Measurements from ENCODE around the gene ERCC1. TPM values are rescaled to one million over a fixed set of nuclear protein-coding genes. Genes with fewer than 3 reads are reported as not detected.

ERCC1 gene
- total and polyA plus RNA-seq, 2 of the 13 experiments (the other 11 are each of a cell fraction or from before 2014, with no cell fraction given) = 40.0 to 66.4 TPM

DNA sequence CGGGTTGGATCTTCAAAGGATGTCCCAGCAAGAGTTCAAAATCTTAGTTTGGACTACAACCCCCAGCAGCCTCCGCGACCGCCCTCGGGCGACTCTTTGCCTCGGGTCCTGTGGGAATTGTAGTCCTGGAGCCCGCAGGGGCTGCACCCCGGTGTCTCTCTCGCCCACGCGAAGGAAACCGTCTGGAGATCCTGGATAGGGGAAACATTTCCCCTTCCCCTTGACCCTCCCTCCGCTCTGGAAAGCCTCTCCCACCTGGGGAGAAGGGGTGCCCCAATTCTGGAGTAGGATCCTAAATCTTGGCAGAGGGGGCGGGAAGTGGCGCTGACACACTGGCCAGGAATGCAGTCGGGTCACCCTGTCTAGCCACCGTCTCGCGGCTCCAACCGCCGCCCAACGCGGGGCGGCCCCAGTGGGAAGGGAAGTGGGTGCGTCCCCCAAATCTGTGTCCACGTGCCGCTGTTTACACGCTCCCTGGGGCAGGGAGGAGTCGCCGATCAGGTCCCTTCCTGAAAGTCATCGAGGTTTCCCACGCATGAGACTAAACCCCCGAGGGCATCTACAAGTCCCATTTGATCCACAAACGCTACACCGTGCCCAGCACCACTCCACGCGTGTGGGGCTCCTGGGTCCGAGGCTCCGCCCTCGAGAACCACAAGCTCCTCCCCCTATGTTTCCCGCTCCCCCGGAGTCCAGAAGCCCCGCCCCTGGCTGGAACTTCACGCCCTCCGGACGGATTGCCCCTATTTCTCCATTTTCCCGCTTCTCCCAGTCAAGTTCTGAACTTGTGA lies 18.1 kb downstream of the ERCC1 start (continued):
- no peak for TF ChIP-seq NCOR1 (IDR thresholded peaks at IDR 0.05; ENCODE audit: borderline replicate concordance, low read length)
- TF ChIP-seq, protein P1, sequence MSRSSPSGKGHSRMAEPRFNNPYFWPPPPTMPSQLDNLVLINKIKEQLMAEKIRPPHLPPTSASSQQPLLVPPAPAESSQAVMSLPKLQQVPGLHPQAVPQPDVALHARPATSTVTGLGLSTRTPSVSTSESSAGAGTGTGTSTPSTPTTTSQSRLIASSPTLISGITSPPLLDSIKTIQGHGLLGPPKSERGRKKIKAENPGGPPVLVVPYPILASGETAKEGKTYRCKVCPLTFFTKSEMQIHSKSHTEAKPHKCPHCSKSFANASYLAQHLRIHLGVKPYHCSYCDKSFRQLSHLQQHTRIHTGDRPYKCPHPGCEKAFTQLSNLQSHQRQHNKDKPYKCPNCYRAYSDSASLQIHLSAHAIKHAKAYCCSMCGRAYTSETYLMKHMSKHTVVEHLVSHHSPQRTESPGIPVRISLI (CRISPR knock-in tag; IDR thresholded peaks at IDR 0.05; ENCODE audit: borderline replicate concordance) = no peak
- TF ChIP-seq ZNF331 (CRISPR knock-in tag; IDR thresholded peaks at IDR 0.05) = no peak
- TF ChIP-seq ZNF776 (CRISPR knock-in tag; IDR thresholded peaks at IDR 0.05) = no peak
- TF ChIP-seq PLRG1 (conservative IDR thresholded peaks at IDR 0.05) = no peak
- TF ChIP-seq, protein P2, sequence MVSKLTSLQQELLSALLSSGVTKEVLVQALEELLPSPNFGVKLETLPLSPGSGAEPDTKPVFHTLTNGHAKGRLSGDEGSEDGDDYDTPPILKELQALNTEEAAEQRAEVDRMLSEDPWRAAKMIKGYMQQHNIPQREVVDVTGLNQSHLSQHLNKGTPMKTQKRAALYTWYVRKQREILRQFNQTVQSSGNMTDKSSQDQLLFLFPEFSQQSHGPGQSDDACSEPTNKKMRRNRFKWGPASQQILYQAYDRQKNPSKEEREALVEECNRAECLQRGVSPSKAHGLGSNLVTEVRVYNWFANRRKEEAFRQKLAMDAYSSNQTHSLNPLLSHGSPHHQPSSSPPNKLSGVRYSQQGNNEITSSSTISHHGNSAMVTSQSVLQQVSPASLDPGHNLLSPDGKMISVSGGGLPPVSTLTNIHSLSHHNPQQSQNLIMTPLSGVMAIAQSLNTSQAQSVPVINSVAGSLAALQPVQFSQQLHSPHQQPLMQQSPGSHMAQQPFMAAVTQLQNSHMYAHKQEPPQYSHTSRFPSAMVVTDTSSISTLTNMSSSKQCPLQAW (CRISPR knock-in tag; IDR thresholded peaks at IDR 0.05) = peak; percentile 66; the same call in 1 of the 2 replicates
- no peak for TF ChIP-seq ZNF205 (CRISPR knock-in tag; IDR thresholded peaks at IDR 0.05)
- TF ChIP-seq CHCHD3 (CRISPR knock-in tag; IDR thresholded peaks at IDR 0.05) = no peak
- no peak for TF ChIP-seq NFE2L1 (CRISPR knock-in tag; IDR thresholded peaks at IDR 0.05; ENCODE audit: borderline replicate concordance)
- TF ChIP-seq, protein P3, sequence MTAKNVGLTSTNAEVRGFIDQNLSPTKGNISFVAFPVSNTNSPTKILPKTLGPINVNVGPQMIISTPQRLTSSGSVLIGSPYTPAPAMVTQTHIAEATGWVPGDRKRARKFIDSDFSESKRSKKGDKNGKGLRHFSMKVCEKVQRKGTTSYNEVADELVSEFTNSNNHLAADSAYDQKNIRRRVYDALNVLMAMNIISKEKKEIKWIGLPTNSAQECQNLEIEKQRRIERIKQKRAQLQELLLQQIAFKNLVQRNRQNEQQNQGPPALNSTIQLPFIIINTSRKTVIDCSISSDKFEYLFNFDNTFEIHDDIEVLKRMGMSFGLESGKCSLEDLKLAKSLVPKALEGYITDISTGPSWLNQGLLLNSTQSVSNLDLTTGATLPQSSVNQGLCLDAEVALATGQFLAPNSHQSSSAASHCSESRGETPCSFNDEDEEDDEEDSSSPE (CRISPR knock-in tag; IDR thresholded peaks at IDR 0.05) = peak; percentile 82; the same call in 1 of the 2 replicates
- TF ChIP-seq ZNF282 (IDR thresholded peaks at IDR 0.05; ENCODE audit: partially characterized antibody) = no peak
- TF ChIP-seq FOXA3 (CRISPR knock-in tag; IDR thresholded peaks at IDR 0.05) = 0 out of 2 replicates have a peak, but pooled peaks have one; percentile 5
- TF ChIP-seq ZSCAN21 (CRISPR knock-in tag; IDR thresholded peaks at IDR 0.05; ENCODE audit: borderline replicate concordance) = 0 out of 2 replicates have a peak, but pooled peaks have one; percentile 18
- TF ChIP-seq, protein P4, sequence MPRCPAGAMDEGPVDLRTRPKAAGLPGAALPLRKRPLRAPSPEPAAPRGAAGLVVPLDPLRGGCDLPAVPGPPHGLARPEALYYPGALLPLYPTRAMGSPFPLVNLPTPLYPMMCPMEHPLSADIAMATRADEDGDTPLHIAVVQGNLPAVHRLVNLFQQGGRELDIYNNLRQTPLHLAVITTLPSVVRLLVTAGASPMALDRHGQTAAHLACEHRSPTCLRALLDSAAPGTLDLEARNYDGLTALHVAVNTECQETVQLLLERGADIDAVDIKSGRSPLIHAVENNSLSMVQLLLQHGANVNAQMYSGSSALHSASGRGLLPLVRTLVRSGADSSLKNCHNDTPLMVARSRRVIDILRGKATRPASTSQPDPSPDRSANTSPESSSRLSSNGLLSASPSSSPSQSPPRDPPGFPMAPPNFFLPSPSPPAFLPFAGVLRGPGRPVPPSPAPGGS (CRISPR knock-in tag; IDR thresholded peaks at IDR 0.05) = no peak; the same call in 1 of the 2 replicates
- no peak for TF ChIP-seq TARDBP (CRISPR knock-in tag; IDR thresholded peaks at IDR 0.05)
- no peak for TF ChIP-seq BCL6 (CRISPR knock-in tag; IDR thresholded peaks at IDR 0.05)
- no peak for TF ChIP-seq FOXO1 (CRISPR knock-in tag; IDR thresholded peaks at IDR 0.05)
- TF ChIP-seq NFYB (CRISPR knock-in tag; IDR thresholded peaks at IDR 0.05) = no peak
- TF ChIP-seq KAT7 (CRISPR knock-in tag; IDR thresholded peaks at IDR 0.05; ENCODE audit: borderline replicate concordance) = no peak
- TF ChIP-seq, protein P5, sequence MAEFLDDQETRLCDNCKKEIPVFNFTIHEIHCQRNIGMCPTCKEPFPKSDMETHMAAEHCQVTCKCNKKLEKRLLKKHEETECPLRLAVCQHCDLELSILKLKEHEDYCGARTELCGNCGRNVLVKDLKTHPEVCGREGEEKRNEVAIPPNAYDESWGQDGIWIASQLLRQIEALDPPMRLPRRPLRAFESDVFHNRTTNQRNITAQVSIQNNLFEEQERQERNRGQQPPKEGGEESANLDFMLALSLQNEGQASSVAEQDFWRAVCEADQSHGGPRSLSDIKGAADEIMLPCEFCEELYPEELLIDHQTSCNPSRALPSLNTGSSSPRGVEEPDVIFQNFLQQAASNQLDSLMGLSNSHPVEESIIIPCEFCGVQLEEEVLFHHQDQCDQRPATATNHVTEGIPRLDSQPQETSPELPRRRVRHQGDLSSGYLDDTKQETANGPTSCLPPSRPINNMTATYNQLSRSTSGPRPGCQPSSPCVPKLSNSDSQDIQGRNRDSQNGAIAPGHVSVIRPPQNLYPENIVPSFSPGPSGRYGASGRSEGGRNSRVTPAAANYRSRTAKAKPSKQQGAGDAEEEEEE (CRISPR knock-in tag; IDR thresholded peaks at IDR 0.05; ENCODE audit: borderline replicate concordance) = no peak
- TF ChIP-seq, protein P6, sequence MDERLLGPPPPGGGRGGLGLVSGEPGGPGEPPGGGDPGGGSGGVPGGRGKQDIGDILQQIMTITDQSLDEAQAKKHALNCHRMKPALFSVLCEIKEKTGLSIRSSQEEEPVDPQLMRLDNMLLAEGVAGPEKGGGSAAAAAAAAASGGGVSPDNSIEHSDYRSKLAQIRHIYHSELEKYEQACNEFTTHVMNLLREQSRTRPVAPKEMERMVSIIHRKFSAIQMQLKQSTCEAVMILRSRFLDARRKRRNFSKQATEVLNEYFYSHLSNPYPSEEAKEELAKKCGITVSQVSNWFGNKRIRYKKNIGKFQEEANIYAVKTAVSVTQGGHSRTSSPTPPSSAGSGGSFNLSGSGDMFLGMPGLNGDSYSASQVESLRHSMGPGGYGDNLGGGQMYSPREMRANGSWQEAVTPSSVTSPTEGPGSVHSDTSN (CRISPR knock-in tag; IDR thresholded peaks at IDR 0.05) = no peak
